Esophagus squamous epithelium (tissue), 4 donors: ENCODE results near the gene LMF1.

ENCODE experiments used
- POLR2A ChIP-seq, 4 donors: fragments of 450-650 bp; IDR thresholded peaks; one replicate each; pipeline ENCODE4 v1.6.1; 2017; ENCODE audit warnings: antibody characterized with exemption in 4 of 4, mild to moderate bottlenecking in 4 of 4, moderate library complexity in 3 of 4
- TF ChIP-seq, protein P1 (sequence below), 6 experiments: fragments of 450-650 bp in 4 of 6; fragments of 200-600 bp in 2 of 6; sonication (generic) in 2 of 6; IDR thresholded peaks; one replicate each; pipeline ENCODE4 v1.5.1; 2016 to 2019; ENCODE audit warnings: antibody characterized with exemption in 6 of 6, mild to moderate bottlenecking in 4 of 6, moderate library complexity in 4 of 6

DNA sequence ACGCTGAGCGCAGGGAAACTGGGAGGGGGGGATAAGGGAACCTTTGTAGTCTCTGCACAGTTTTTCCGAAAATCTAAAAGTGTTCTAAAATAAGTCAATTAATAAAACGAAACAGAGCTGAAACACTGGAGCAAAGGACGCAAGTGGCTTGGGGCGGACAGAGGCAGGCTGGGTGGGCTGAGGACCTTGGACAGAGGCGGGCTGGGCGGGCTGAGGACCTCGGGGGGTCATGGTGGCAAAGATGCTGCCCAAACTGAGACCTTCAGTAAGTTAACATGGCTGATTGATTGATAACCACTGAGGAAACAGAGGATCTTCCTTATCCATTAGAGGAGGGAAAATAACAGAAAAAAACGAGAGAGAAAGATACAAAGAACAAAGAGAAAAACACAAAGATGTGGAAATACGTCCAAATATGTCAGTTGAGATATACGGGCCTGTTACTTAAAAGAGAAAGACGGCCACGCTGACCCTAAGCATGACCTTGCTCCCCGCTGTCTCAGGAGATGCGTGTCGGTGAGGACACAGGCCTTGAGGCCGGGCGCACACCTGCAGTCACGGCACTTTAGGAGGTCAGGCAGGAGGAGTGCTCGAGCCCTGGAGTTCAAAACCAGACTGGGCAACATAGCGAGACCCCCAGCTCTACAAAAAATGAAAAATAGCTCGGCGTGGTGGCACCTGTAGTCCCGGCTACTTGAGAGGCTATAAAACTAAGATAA is 94.1 kb downstream of the LMF1 start:
- TF ChIP-seq POLR2A (IDR thresholded peaks at IDR 0.05) = no peak
- TF ChIP-seq, protein P1, sequence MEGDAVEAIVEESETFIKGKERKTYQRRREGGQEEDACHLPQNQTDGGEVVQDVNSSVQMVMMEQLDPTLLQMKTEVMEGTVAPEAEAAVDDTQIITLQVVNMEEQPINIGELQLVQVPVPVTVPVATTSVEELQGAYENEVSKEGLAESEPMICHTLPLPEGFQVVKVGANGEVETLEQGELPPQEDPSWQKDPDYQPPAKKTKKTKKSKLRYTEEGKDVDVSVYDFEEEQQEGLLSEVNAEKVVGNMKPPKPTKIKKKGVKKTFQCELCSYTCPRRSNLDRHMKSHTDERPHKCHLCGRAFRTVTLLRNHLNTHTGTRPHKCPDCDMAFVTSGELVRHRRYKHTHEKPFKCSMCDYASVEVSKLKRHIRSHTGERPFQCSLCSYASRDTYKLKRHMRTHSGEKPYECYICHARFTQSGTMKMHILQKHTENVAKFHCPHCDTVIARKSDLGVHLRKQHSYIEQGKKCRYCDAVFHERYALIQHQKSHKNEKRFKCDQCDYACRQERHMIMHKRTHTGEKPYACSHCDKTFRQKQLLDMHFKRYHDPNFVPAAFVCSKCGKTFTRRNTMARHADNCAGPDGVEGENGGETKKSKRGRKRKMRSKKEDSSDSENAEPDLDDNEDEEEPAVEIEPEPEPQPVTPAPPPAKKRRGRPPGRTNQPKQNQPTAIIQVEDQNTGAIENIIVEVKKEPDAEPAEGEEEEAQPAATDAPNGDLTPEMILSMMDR (IDR thresholded peaks at IDR 0.05) = no peak
